GM19043 (cell line): ENCODE data around the gene GFOD2.

Source experiments
- ATAC-seq: cut with Tn5 transposase; IDR thresholded peaks from one replicate; pipeline ENCODE4 v1.9.1; 2021; ENCODE audit warnings: low read depth; ENCODE audit not compliant: unreplicated experiment

The GFOD2 gene

DNA sequence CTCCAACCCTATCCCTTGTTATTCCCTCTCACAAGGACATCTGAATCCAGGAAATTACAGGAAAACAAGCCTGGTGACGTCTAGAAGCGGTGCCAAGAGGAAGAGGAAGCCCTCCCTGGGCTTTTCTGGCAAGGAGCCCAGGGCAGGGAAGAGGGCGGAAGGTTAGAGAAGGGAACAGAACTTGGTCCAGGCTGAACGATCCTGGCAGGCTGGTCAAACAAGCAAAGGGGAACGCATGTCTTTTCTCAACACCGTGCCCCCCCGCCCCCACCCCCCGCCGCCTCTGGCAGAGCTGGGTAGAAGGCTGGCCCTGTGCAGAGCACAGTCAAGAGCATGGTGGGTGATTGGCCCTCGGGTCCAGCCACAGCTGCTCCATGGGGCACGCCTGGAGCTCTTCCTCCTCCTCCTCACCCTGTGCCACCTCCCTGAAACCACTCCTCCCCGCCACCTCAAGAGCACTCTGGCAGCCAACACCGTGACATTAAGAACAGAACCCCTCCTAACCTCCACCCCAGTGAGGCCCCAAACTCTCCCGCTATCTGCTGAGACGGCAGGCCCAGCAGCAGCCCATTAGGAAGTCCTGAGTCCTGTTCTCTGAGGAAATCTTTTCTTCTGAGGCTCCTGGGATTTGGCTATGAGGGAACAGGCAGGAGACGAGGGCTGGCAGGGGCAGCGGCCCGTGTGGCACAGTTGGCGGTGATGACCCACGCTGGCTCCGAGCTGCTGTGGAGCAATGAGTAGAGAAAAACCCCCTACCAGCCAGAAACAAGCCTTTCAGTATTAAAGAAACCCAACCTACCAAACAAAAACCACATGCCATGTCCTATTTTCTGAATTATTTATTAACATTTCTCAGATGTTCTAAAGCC lies 45.2 kb downstream of the GFOD2 start:
- ATAC-seq = no peak

DNA sequence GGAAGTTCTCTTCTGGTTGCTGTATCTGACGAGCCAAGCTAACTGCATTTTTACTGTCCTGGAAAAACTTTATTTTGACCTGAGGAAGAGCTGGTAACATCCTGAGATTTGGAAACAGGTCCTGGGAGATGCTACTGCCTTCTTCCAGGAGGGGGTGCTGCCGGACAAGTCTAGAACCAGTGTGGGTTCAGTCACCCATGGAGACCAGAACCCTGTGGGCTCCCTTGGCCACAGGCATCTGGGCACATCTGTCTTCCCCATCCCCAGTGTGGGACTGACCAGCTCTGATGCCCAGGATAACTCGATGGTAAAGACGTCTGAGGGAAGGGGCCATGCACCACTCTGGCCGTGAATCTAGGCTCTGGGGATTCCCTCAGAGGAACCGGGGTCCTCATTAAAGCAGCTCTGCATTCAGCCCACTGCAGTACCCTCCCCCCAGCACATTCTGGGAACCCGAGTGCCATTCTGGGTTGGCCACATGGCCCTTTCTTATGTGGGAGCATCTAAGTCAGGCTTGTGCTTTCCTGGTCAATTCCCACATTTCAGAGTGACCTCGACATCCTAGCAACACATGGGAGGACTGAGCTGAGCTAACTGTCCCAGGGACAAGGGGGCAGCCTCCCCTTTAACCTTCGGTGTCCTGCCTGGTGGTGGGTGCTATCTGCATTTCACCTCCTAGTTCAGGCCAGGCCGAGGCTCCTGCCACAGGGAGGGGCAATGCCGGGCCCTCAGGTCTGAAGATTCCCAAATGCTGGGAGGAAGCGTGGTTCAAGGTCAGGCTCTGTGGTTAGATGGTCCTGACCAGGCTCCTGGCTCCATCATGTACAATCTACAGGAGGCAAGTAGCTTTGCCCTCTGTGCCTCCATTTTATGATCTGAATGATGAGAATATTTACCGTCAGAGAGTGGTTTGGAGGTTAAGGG lies 46.1 kb downstream of the GFOD2 start:
- no peak for ATAC-seq

DNA sequence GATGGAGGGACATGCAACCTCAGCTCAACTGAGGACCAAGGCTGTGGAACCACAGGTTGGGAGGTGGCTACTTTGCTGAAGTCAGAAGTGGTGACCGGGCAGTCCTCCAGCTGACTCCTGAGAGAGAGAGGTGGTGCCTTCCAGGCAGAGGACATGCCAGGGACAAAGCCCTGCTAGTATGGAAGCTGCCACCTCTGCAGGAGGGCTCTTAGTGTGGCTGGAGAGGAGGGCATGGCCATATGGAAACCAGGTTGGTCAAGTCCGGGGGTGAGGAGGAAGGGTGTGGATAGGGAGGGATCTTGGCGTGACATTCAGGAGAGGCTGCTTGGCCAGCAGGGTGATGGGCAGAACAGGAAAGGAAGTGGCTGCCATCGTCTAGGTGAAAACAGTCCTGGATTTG lies 46.8 kb downstream of the GFOD2 start:
- ATAC-seq = no peak

GRCh38 chr16:67669499-67670101 lies 49.5 kb downstream of the GFOD2 start:
- no peak for ATAC-seq

GRCh38 chr16:67668495-67669157 lies 50.5 kb downstream of the GFOD2 start:
- ATAC-seq = no peak

- ATAC-seq = peak; percentile 75
These were observed 51.2 kb downstream of the GFOD2 start for GRCh38 chr16:67667817-67668494.

- ATAC-seq = no peak
These were observed 51.7 kb downstream of the GFOD2 start for GRCh38 chr16:67667453-67667816.

GRCh38 chr16:67666559-67667452 lies 52.3 kb downstream of the GFOD2 start, which contains the start of the genes C16orf86 and ENKD1:
C16orf86 (plus strand) TSS chr16:67666814; CDS start chr16:67666971, 157 bp downstream.
ENKD1 (minus strand) TSS chr16:67666750; CDS start chr16:67666442, 308 bp downstream.
- no peak for ATAC-seq

DNA sequence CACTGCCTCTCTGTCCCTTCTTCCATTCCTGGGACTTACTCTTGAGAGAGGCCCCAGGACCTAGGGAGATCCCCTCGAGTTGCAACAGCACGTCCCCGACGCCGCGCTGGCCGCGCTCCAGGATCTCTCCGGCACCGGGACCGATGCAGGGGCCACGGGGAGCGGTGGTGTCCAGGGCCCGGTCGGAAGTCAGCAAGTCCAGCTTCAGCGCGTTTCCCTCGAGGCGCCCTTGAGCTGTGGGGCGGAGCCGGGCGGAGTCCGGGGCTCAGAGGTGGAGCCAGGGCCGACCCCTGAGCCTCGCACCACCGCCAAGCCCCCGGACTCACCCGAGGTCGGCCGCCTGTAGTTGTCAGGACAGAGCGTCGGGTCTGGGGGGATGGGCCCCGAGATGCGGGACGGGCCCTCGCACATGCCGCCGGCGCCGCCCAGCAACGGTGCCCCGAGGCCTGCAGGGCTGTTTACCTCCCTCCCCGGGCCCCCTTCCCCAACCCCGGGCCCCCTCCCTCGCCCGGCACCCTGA lies 53.0 kb downstream of the GFOD2 start:
- no peak for ATAC-seq

DNA sequence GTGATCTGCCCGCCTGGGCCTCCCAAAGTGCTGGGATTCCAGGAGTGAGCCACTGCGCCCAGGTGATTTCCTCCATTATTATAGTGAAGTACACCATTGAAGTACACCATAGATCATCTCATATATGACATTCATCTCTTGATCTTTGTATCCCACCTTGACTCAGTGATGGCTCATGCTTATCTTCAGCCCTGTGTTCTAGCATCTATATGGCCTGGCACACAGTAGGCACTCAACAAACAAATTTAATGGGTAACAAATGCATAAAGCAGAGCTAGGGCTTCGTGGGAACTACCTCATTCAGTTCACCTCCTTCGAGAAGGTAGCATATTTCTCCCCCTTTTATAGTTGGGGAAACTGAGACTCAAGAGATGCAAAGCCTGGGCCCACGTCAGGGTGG lies 53.5 kb downstream of the GFOD2 start:
- no peak for ATAC-seq

- ATAC-seq = no peak
These were observed 54.2 kb downstream of the GFOD2 start for GRCh38 chr16:67664871-67665270.

DNA sequence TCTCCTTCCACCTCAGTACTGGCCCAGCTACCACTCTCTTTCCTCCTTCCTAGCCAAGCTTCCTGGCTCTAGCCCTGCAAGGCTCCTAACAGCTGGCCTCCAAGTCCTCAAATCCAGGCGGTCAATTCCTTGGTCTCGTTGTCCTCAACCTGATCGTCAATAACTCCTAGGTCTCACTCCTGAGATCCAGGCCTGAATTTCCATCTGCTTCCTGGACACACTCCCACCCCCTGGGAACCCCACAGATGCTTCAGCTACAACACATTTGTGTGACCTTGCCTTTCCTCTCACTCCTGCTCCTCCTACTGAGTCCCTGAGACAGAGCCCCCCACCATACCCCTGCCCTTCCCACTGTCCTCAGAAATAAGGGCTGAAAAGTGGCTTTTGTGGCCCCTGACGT lies 54.9 kb downstream of the GFOD2 start:
- ATAC-seq = no peak

DNA sequence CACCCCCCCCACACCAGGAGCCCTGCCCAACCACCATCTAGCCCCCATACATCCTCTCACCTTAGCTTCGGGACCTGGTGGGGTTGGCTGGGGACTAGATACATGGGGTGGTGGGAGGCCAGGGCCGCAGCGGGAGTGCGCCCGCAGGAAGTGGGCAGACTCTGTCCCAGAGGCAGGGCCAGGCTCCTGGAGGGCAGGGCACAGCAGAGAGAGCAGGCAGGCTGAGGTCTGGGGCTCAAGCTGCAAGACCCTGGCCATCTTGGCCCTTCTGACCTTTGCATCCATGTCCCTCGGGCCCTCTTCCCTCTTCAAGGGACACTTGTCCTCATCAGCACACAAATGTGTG lies 55.3 kb downstream of the GFOD2 start:
- no peak for ATAC-seq

- no peak for ATAC-seq
These were observed 55.8 kb downstream of the GFOD2 start for GRCh38 chr16:67663151-67663876.

GRCh38 chr16:67662653-67663010 lies 56.5 kb downstream of the GFOD2 start:
- no peak for ATAC-seq

DNA sequence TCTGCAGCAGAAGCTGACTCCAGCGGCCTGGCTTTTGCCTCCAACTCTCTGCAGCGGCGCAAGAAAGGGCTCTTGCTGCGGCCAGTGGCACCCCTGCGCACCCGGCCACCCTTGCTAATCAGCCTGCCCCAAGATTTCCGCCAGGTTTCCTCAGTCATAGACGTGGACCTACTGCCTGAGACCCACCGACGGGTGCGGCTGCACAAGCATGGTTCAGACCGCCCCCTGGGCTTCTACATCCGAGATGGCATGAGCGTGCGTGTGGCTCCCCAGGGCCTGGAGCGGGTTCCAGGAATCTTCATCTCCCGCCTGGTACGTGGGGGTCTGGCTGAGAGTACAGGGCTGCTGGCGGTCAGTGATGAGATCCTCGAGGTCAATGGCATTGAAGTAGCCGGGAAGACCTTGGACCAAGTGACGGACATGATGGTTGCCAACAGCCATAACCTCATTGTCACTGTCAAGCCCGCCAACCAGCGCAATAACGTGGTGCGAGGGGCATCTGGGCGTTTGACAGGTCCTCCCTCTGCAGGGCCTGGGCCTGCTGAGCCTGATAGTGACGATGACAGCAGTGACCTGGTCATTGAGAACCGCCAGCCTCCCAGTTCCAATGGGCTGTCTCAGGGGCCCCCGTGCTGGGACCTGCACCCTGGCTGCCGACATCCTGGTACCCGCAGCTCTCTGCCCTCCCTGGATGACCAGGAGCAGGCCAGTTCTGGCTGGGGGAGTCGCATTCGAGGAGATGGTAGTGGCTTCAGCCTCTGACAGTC lies 57.0 kb downstream of the GFOD2 start:
- ATAC-seq = no peak

DNA sequence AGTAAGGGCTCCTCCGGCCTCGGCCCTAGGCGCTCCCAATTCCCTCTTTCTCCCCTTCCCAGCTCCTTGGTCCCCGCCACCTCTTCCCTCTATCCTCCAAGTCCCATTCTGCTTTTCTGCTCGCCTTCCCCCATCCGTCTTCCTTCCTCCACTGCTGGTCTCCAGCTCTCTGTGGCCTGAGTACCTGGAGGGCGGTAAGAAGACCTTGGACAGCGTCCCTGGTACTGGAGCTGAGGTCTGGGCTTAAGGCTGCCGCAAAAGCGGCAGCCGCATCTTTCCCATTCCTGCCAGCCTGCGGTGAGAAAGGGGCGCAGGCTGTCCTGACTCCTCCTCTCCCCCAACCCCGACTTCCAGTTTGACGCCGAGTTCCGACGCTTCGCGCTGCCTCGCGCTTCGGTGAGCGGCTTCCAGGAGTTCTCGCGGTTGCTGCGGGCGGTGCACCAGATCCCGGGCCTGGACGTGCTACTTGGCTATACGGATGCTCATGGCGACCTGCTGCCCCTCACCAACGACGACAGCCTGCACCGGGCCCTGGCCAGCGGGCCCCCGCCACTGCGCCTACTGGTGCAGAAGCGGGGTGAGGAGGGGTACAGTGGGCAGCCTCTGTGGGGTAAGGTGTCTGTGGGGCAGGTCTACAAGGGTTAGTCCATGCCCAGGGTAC lies 57.9 kb downstream of the GFOD2 start:
- no peak for ATAC-seq
